Peyer's patch (tissue), 4 donors: ENCODE results near the gene AUTS2. TPM values are rescaled to one million over a fixed set of nuclear protein-coding genes. Genes with fewer than 3 reads are reported as not detected.

ENCODE experiments used
- DNase-seq, 3 donors: peaks; one replicate each; pipeline ENCODE4 v3.0.0-alpha.2; 2017 to 2019
- H3K27ac ChIP-seq, 4 donors: fragments of 200-600 bp; sonication (generic); one replicate each; pipeline ENCODE4 v1.5.1; 2016 to 2019
- H3K27me3 ChIP-seq, 2 donors: fragments of 200-600 bp; sonication (generic); one replicate each; pipeline ENCODE4 v1.5.1; 2019
- H3K36me3 ChIP-seq, 3 donors: fragments of 200-600 bp; sonication (generic); one replicate each; pipeline ENCODE4 v1.5.1; 2016 to 2019
- H3K4me1 ChIP-seq, 4 donors: fragments of 200-600 bp; sonication (generic); one replicate each; pipeline ENCODE4 v1.5.1; 2016 to 2019
- H3K4me3 ChIP-seq, 4 donors: fragments of 200-600 bp; sonication (generic); 1 replicate in 3 of 4; 2 replicates in 1 of 4; pipeline ENCODE4 v1.5.1; 2016 to 2019; ENCODE audit warnings: mild to moderate bottlenecking in 1 of 4
- H3K9me3 ChIP-seq, 4 donors: fragments of 200-600 bp; sonication (generic); one replicate each; pipeline ENCODE4 v1.5.1; 2016 to 2019; ENCODE audit warnings: mild to moderate bottlenecking in 1 of 4
- CTCF ChIP-seq, 6 experiments: fragments of 450-650 bp in 4 of 6; fragments of 200-600 bp in 2 of 6; sonication (generic) in 1 of 6; IDR thresholded peaks; one replicate each; pipeline ENCODE4 v1.5.1; 2017 to 2019; ENCODE audit warnings: antibody characterized with exemption in 6 of 6, mild to moderate bottlenecking in 3 of 6, moderate library complexity in 1 of 6
- POLR2A ChIP-seq, 2 donors: fragments of 450-650 bp; IDR thresholded peaks; one replicate each; pipeline ENCODE4 v1.5.1; 2017; ENCODE audit warnings: antibody characterized with exemption in 2 of 2, mild to moderate bottlenecking in 2 of 2, moderate library complexity in 2 of 2
- total RNA-seq, 4 donors: library from RNA; depleted of rRNA; stranded (reverse); fragments of >200 nt; gene quantifications; one replicate each; pipeline ENCODE4 v1.1.0, GENCODE V29; 2016

Gene AUTS2
- total RNA-seq, 4 donors from 2014 or later = 55.9 to 90.0 (median 72.6) TPM

DNA sequence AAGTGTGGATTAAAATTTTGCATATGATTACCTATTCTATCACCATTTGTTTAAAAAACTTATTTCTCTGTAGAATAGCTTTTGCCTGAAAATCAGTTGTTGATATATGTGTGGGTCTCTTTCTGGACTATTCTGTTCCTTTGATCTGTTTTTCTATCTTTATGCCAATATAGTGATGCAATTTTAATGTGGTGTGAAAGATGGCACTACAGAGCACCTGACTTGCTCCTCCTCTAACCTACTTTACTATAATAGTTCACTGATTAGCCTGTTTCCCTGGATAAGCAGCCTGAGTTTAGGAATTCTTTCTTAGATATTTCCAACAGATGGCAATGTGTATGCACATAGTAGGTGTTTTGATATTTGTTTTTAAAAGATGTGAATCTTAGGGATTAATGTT is 294.5 kb downstream of the AUTS2 start:
- no peak overlapping the region for H3K4me3 ChIP-seq
- no peak overlapping the region for H3K27ac ChIP-seq
- no peak for DNase-seq
- no peaks in the 10 kb centered on the region for H3K9me3 ChIP-seq
- H3K4me1 ChIP-seq = no peaks in the 10 kb centered on the region
- no peaks in the 10 kb centered on the region for H3K27me3 ChIP-seq
- no peaks in the 10 kb centered on the region for H3K36me3 ChIP-seq
- TF ChIP-seq CTCF (IDR thresholded peaks at IDR 0.05) = no peak
- no peak for TF ChIP-seq POLR2A (IDR thresholded peaks at IDR 0.05)

DNA sequence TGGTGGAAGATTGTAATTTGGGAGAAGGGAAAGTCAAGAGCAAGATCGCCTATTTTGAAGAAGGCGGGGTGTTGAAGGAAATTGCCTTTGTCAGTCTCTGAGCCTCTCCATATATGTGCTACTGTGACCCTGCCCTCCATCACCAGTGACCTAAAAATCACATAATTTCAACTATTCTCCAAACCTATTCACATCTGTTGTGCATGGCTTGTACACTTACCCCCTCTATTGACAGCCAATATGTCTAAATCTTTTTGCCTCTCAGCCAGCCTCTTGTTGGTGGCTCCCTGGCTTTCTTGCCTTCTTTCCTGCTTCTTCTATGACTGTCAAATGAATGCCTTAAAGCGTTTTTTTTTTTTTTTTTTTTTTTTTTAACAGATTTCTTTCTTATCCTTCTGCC is 295.6 kb downstream of the AUTS2 start:
- DNase-seq = no peak
- Histone ChIP-seq H3K4me3 (no peak overlapping the region), H3K9me3 (no peaks in the 10 kb centered on the region), H3K4me1 (no peaks in the 10 kb centered on the region), H3K27me3 (no peaks in the 10 kb centered on the region), H3K36me3 (no peaks in the 10 kb centered on the region), H3K27ac (no peak overlapping the region)
- TF ChIP-seq CTCF (IDR thresholded peaks at IDR 0.05) (peak in 1 of 6 experiments; percentile 17), POLR2A (IDR thresholded peaks at IDR 0.05) (no peak)

DNA sequence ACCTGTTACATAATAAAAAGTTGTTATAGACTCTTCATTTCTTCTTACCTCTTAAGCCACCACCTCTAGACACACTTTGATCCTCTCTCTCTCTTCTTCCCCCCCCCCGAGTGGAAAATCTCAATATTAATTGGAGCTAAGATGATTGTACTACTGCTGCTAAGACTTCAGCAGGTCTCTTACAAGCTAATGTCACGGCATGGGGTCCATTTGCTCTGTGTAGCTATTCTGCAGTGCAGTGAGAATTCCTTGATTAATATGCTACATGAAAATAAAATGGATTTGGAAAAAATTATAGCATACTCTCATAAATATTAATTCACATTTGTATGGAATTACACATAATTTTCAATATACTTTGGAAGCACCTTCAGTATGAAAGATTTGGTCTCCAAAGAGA is 297.2 kb downstream of the AUTS2 start:
- H3K27ac ChIP-seq = no peak overlapping the region
- H3K36me3 ChIP-seq = no peaks in the 10 kb centered on the region
- TF ChIP-seq CTCF (IDR thresholded peaks at IDR 0.05) (no peak), POLR2A (IDR thresholded peaks at IDR 0.05) (no peak)
- H3K9me3 ChIP-seq = no peaks in the 10 kb centered on the region
- no peaks in the 10 kb centered on the region for H3K27me3 ChIP-seq
- H3K4me3 ChIP-seq = no peak overlapping the region
- H3K4me1 ChIP-seq = no peaks in the 10 kb centered on the region
- DNase-seq = no peak

GRCh38 chr7:69896121-69896520 is 297.8 kb downstream of the AUTS2 start:
- Histone ChIP-seq H3K4me1 (no peaks in the 10 kb centered on the region), H3K4me3 (no peak overlapping the region), H3K9me3 (no peaks in the 10 kb centered on the region), H3K27ac (no peak overlapping the region), H3K27me3 (no peaks in the 10 kb centered on the region), H3K36me3 (no peaks in the 10 kb centered on the region)
- DNase-seq = no peak
- TF ChIP-seq POLR2A (IDR thresholded peaks at IDR 0.05) (no peak), CTCF (IDR thresholded peaks at IDR 0.05) (no peak)

GRCh38 chr7:69898189-69898588 is 299.9 kb downstream of the AUTS2 start:
- TF ChIP-seq POLR2A (IDR thresholded peaks at IDR 0.05) (no peak), CTCF (IDR thresholded peaks at IDR 0.05) (no peak)
- Histone ChIP-seq H3K4me1 (no peaks in the 10 kb centered on the region), H3K27ac (no peak overlapping the region), H3K9me3 (no peaks in the 10 kb centered on the region), H3K36me3 (no peaks in the 10 kb centered on the region), H3K27me3 (no peaks in the 10 kb centered on the region), H3K4me3 (no peak overlapping the region)
- no peak for DNase-seq

- Histone ChIP-seq H3K36me3 (no peaks in the 10 kb centered on the region), H3K4me3 (no peak overlapping the region), H3K27me3 (no peaks in the 10 kb centered on the region), H3K4me1 (no peaks in the 10 kb centered on the region), H3K9me3 (no peaks in the 10 kb centered on the region), H3K27ac (no peak overlapping the region)
- TF ChIP-seq POLR2A (IDR thresholded peaks at IDR 0.05) = no peak
- no peak for TF ChIP-seq CTCF (IDR thresholded peaks at IDR 0.05)
- DNase-seq = no peak
Measured at GRCh38 chr7:69903410-69903809, 305.1 kb downstream of the AUTS2 start.
